Measurements from ENCODE around the gene KMT2B.
A peak's percentile ranks its signal among the peaks of the same experiment; 100 is the strongest.
"Not testable (repeated sequence)": the region's sequence is repeated elsewhere in the genome, so short reads cannot be mapped to it uniquely, and the experiment has no call there.

The KMT2B gene, protein sequence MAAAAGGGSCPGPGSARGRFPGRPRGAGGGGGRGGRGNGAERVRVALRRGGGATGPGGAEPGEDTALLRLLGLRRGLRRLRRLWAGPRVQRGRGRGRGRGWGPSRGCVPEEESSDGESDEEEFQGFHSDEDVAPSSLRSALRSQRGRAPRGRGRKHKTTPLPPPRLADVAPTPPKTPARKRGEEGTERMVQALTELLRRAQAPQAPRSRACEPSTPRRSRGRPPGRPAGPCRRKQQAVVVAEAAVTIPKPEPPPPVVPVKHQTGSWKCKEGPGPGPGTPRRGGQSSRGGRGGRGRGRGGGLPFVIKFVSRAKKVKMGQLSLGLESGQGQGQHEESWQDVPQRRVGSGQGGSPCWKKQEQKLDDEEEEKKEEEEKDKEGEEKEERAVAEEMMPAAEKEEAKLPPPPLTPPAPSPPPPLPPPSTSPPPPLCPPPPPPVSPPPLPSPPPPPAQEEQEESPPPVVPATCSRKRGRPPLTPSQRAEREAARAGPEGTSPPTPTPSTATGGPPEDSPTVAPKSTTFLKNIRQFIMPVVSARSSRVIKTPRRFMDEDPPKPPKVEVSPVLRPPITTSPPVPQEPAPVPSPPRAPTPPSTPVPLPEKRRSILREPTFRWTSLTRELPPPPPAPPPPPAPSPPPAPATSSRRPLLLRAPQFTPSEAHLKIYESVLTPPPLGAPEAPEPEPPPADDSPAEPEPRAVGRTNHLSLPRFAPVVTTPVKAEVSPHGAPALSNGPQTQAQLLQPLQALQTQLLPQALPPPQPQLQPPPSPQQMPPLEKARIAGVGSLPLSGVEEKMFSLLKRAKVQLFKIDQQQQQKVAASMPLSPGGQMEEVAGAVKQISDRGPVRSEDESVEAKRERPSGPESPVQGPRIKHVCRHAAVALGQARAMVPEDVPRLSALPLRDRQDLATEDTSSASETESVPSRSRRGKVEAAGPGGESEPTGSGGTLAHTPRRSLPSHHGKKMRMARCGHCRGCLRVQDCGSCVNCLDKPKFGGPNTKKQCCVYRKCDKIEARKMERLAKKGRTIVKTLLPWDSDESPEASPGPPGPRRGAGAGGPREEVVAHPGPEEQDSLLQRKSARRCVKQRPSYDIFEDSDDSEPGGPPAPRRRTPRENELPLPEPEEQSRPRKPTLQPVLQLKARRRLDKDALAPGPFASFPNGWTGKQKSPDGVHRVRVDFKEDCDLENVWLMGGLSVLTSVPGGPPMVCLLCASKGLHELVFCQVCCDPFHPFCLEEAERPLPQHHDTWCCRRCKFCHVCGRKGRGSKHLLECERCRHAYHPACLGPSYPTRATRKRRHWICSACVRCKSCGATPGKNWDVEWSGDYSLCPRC (N-terminal part only)

DNA sequence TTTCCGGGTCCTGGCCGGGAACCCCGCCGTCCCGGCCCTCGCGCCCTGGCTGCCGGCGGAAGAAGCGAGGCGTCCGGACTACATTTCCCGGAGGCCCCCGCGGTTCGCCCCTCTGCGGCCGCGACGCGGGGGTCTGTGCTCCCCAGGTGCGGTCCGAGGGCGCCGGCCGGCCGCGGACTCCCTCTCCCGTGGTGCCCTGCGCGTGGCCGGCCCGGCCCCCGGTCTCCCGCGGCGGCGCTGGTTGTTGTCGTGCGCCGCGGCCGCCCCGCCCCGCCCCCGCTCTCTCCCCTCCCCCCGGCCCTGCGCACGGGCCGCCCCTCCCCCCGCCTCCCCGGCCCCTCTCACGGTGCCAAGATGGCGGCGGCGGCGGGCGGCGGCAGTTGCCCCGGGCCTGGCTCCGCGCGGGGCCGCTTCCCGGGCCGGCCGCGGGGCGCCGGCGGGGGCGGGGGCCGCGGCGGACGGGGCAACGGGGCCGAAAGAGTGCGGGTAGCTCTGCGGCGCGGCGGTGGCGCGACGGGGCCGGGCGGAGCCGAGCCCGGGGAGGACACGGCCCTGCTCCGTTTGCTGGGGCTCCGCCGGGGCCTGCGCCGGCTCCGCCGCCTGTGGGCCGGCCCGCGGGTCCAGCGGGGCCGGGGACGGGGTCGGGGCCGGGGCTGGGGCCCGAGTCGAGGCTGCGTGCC lies at the start of gene KMT2B:
TSS of gene KMT2B (plus strand) at position 339 of the 680 bp plus-strand sequence. CDS start at position 355, 16 bp downstream.
- DNase-seq = no peak

GRCh38 chr19:35669566-35669965 lies 48.2 kb upstream of the KMT2B start:
- no peak for DNase-seq

DNA sequence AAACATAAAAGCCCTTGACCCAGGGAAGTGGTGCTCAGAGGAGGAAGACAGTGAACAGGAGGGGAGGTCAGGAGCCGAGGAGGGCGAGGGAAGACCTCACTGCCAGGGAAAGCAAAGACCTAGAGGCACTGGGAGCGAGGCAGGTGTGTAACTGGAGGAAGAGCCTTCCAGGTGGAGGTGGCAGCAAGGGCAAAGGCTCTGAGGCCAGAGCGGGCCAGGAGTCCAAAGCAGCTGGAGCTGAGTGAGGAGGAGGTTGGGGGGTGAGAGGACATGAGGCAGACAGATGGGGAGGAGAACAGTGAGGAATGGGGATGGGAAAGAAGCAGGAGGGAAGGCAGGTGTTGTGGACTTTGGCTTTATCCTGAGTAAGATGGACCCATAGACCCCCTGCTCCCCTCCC lies 47.8 kb upstream of the KMT2B start:
- no peak for DNase-seq

- no peak for DNase-seq
These were observed 47.1 kb upstream of the KMT2B start for GRCh38 chr19:35670686-35671085.

DNA sequence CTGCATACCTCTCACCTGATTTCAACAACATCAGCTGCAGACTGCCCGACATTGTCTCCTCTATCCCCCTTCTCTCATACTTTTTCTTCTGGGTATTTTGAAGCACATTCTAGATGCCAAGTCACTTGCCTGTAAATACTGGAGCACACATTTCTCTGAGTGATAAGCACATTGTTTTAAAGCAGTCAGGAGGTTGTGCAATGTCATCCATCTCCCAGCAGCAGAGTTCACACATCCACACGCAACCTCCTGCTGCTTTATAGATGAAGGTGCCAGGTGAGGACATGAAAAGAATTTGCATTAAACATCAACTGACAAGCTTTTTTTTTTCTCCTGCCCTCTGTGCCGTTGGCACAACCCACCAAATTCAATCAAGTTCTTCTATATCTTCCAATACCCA lies 46.0 kb upstream of the KMT2B start:
- no peak for DNase-seq

DNA sequence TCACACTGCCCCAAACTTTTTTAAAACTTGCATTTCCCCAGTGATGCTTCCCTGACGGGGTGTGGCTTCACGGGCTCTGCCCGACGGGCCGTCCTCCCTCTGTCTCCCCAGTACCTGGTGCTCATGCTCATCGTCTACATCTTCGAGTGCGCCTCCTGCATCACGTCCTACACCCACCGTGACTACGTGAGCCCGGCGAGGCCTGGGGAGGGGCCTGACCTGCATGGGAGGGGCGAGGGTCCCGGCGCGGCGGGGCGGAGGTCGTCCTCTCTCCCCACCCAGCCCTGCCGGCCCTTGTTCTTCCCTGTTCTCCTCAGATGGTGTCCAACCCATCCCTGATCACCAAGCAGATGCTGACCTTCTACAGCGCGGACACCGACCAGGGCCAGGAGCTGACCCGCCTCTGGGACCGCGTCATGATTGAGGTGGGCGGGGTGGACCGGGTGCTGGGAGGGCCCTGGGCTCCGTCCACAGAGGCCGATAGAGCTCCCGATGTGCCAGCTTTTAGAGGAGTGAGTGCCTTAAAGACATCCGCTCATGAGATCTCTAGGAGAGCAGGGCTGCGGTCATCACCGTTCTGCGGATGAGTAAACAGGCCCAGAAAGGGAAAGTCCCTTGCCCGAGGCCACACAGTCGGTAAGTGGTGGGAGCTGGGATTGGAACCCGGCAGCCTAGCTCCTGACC lies 44.5 kb upstream of the KMT2B start:
- peak; percentile 52 for DNase-seq

DNA sequence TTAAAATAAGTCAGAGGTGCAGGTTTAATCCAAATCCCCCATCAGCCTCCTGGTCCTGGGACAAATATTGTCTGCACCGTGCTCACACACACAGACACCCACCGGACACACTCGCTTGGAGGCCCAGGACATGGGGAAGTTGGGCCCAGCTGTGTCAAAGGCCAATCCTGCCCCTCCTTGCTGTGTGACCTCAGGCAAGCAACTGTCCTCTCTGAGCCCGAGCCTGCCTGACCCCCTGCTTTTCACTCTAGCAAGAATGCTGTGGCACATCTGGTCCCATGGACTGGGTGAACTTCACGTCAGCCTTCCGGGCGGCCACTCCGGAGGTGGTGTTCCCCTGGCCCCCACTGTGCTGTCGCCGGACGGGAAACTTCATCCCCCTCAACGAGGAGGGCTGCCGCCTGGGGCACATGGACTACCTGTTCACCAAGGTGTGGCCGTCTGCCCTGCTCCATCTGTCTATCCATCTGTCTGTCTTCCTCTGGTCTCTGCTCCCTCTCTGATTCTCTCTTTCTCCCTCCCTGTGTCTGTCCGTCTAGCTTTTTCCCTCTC lies 42.1 kb upstream of the KMT2B start:
- DNase-seq = no peak

- DNase-seq = no peak
These were observed 28.0 kb upstream of the KMT2B start for GRCh38 chr19:35689836-35690235.

- DNase-seq = not testable (repeated sequence)
These were observed 26.7 kb upstream of the KMT2B start for GRCh38 chr19:35691106-35691505.

DNA sequence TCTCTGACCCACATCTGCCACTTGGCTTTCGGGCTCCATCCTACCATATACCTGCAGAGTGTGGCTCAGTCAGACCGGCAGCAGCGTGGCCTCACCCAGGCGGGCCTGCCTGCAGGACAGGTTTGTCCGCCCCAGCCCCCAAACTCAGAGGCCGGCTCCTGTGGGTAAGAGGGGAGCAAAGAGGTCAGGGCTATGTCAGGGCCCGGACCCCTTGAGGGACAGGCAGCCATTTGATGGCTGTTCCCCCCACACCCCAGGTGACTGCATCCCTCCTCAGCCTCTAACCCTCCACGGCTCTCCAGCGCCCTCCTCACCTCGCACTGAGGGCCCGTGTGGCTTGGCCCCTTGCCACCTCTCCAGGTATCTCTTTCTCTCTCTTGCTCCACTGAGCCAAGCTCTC lies 25.8 kb upstream of the KMT2B start:
- no peak for DNase-seq

DNA sequence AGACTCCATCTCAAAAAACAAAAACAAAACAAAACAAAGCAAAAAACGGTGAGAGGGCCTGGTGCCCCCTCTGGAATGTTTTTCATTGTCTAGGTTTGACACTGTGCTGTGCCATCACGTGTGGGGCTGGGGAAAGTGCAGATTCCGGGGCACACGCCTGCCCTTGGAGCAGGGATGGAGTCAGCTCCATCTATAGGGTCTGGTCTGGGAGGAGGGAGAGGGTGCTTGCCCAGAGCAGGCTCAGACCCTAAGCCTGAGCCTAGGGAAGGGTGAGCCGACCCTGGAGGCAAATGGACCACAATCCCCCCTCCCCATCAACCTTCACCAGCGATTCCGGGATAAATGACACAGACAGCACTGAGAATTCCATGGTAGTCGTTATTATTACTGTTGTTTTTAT lies 24.4 kb upstream of the KMT2B start:
- DNase-seq = no peak

DNA sequence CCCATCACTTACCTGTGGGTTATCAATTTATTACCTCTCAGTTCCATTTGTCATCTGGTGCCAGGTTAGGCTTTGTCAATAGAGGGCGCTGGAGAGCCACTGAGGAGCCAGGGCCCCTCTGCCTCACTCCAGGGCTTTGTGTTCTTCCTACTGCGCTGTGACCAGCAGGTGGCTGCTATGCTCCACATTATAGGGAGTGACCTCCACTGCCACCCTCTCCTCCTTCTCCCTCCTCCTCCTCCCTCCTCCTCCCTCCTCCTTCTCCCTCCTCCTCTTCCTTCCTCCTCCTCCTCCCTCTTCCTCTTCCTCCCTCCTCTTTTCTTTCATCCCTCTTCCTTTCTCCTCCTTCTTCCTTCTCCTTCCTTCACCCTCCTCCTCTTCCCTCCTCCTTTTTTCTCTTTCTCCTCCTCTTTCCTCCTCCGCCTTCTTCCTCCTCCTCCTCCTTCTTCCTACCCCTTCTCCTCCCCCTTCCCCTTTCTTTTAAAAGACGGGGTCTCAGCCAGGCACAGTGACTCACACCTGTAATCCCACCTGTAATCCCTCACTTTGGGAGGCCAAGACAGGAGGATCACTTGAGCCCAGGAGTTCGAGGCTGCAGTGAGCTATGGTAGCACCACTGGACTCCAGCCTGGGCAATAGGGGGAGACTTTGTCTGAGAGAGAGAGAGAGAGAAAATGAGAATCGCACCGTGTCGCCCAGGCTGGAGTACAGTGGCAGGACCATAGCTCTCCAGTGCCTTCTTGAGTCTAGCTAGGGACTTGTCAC lies 23.8 kb upstream of the KMT2B start:
- DNase-seq = peak; percentile 94

GRCh38 chr19:35695895-35696422 lies 21.8 kb upstream of the KMT2B start:
- no peak for DNase-seq

GRCh38 chr19:35696835-35697234 lies 21.0 kb upstream of the KMT2B start:
- no peak for DNase-seq

- peak; percentile 97 for DNase-seq
These were observed 15.4 kb upstream of the KMT2B start for GRCh38 chr19:35702223-35703012.

DNA sequence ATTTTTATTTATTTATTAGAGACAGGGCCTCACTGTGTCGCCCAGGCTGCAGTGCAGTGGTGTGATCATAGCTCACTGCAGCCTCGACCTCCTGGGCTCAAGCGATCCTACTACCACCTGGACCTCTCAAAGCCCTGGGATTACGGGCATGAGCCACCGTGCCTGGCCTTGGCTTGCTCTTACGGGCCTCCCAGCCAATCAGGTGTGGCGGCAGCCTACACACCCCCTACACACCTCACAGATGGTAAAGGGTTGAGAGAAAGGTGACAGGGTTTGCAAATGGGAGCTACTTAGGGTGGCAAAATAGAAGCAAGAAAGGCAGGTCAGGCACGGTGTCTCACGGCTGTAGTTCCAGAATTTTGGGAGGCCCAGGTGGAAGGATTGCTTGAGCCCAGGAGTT lies 14.5 kb upstream of the KMT2B start:
- no peak for DNase-seq

DNA sequence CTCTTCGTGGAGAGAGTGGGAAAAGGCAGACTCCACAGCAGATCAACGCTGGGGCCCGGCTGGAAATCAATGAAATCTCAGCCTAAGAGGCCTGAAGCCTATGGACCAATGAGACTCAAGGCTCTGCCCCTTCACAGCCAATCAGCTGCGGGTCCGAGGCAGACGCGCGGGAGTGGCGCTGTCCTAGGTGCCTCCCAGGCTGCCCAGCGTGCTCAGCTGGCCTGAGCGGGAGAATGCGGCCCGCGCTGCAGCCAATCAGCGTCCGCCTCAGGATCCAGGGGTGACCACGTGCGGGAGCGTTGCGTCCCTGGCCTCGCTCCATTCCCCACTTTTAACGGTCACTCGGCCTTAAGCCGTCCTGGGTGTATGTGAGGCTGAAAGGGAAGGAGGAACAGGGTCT lies 13.6 kb upstream of the KMT2B start, which contains the start of gene ZBTB32:
TSS of gene ZBTB32 (plus strand) at position 341 of the 400 bp plus-strand sequence. CDS start 10,069 bp downstream, outside the sequence.
- no peak for DNase-seq

DNA sequence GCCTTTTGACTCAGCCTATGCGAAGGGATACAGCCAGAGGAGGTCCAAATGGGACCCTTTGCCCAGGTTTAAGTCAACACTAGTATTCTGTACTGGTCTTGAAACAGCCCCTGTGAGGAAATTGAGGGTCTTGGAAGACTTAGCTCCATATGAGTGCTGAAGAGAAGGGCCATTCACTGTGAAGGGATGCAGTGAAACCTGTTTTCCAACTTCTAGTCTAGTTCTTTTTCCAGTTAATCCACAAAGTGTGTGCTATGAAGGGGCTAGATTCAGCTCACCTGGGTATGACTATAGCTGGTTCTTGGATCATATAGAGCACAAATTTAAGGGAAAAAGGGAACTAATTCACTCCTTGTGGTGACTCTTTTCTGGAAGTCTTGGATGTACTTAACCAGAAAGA lies 9.4 kb upstream of the KMT2B start:
- DNase-seq = no peak

All from CD4-positive, alpha-beta T cell treated with Interleukin-17A for 1 hour (primary cell).